Large intestine (tissue), 3 donors: ENCODE measurements around the gene CDC73. TPM values are rescaled to one million over a fixed set of nuclear protein-coding genes. Genes with fewer than 3 reads are reported as not detected.

ENCODE experiments used
- DNase-seq, 2 donors: peaks; one replicate each; pipeline versions ENCODE4 v3.0.0 to v3.0.0-alpha.2; 2013
- H3K27ac ChIP-seq: one replicate; pipeline ENCODE4 v1.5.1; 2013; ENCODE audit warnings: low read length
- H3K27me3 ChIP-seq: 2 replicates; pipeline ENCODE4 v1.6.1; 2013; ENCODE audit warnings: low read length; ENCODE audit not compliant: control insufficient read depth, insufficient read depth
- H3K36me3 ChIP-seq: 2 replicates; pipeline ENCODE4 v1.6.1; 2013; ENCODE audit warnings: low read length; ENCODE audit not compliant: control insufficient read depth, insufficient read depth
- H3K4me1 ChIP-seq: one replicate; pipeline ENCODE4 v1.6.1; 2013; ENCODE audit warnings: low read length; ENCODE audit not compliant: control insufficient read depth, insufficient read depth
- H3K4me3 ChIP-seq: one replicate; pipeline ENCODE4 v1.5.1; 2013; ENCODE audit warnings: low read length
- H3K9me3 ChIP-seq: one replicate; pipeline ENCODE4 v1.6.1; 2013; ENCODE audit warnings: mild to moderate bottlenecking, low read depth, low read length, moderate library complexity; ENCODE audit not compliant: control insufficient read depth
- WGBS: methylation state at CpG from one replicate; pipeline ENCODE4 v1.1.5; 2013; ENCODE audit warnings: low lambda C conversion rate; ENCODE audit not compliant: insufficient coverage; 5-methylcytosine and 5-hydroxymethylcytosine counted together
- polyA plus RNA-seq: library from polyadenylated mRNA; unstranded; fragments of 120-200 nt; gene quantifications from one replicate; pipeline ENCODE4 v1.2.1, GENCODE V29; 2013

CDC73 gene
- polyA plus RNA-seq, 1 donor: 23.7 TPM

DNA sequence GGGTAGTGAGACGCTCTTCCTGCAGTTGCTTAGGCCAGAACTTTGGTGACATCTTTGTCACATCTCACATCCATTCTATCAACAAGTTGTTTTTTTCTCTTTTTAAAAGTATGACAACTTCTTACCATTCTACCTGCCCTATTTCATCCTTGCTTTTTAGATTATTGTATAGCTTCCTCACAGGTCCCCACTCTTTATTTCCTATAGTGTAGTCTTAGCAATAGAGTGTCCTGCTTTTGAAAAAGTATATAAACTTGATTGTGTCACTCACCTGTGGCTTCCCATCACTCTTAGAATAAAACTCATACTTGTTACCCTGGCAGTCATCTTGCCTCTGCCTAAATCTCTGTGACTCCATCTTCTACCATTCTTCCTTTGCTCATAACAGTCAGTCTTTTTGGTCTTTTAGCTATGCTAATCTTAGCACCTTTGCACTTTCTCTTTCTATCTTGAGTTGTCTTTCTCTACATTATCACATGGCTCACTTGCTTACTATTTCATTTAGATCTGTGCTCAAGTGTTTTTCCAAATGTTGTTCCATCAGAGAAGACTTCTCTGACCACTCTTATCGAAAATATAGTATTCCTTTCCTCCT is 9.5 kb downstream of the CDC73 start:
- H3K9me3 ChIP-seq: no peaks in the 10 kb centered on the region
- H3K27ac ChIP-seq: no peak overlapping the region
- H3K27me3 ChIP-seq: no peaks in the 10 kb centered on the region
- no peaks in the 10 kb centered on the region for H3K4me1 ChIP-seq
- H3K36me3 ChIP-seq: peaks cover 34% of the 10 kb centered on the region
- WGBS: 100% methylated on average over 2 of the region's 2 CpGs
- no peak for DNase-seq
- H3K4me3 ChIP-seq: no peak overlapping the region

DNA sequence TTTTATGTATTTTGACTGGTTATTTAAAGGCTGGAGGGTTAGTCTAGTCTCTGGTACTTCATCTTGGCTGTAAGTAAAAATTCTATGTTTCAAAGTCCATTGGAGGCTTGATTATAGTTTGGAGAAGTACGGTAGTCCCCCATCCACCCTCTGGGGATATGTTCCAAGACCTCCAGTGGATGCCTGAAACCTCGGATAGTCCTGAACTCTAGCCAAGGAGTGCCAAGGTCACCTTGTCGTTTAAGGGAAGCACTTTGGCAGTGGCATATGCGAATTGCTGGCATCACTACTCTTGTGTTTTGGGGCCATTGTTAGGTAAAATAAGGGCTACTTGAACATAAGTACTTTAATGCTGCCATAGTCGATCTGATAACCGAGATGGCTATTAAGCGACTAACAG is 18.4 kb downstream of the CDC73 start:
- no peak for DNase-seq
- H3K9me3 ChIP-seq: no peaks in the 10 kb centered on the region
- no peaks in the 10 kb centered on the region for H3K27me3 ChIP-seq
- no peak overlapping the region for H3K4me3 ChIP-seq
- H3K36me3 ChIP-seq: peaks cover 44% of the 10 kb centered on the region
- no peaks in the 10 kb centered on the region for H3K4me1 ChIP-seq
- 92% methylated on average over 2 of the region's 7 CpGs for WGBS
- H3K27ac ChIP-seq: no peak overlapping the region

DNA sequence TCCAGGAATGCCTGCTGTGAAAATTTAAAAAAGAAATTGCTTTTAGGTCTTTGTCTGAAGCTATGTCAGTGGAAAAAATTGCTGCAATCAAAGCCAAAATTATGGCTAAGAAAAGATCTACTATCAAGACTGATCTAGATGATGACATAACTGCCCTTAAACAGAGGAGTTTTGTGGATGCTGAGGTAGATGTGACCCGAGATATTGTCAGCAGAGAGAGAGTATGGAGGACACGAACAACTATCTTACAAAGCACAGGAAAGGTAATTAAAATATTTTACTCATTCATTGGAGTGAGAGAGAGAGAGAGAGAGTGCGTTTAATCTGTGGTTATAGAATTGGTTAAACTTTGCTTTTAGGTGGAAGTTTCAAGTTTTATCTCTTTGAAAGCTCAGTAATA is 20.0 kb downstream of the CDC73 start:
- Histone ChIP-seq H3K36me3 (peaks cover 44% of the 10 kb centered on the region), H3K27ac (no peak overlapping the region), H3K4me3 (no peak overlapping the region), H3K27me3 (no peaks in the 10 kb centered on the region), H3K9me3 (no peaks in the 10 kb centered on the region), H3K4me1 (no peaks in the 10 kb centered on the region)
- whole genome bisulfite sequencing: 77% methylated on average over 3 of the region's 3 CpGs
- DNase-seq: no peak

DNA sequence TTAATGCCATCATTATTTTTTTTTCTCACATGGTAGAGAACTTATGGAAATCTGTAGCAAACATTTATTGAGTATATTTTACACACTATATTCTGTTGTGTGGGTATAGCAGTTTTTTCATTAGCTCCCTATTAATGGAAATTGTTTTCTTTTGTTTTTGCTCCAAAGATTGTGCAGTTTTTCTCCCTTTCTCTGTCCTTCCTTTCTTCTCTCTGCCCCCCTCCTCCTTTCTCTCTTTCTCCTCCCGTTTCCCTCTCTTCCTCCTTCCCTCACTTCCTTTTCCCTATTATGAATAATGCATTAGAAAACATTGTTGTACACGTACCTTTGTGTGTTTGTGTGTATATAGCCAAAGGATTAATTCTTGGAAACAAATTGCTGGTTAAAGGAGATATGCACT is 20.6 kb downstream of the CDC73 start:
- WGBS: 100% methylated on average over 2 of the region's 2 CpGs
- Histone ChIP-seq H3K36me3 (peaks cover 46% of the 10 kb centered on the region), H3K4me3 (no peak overlapping the region), H3K9me3 (no peaks in the 10 kb centered on the region), H3K27me3 (no peaks in the 10 kb centered on the region), H3K27ac (no peak overlapping the region), H3K4me1 (no peaks in the 10 kb centered on the region)
- no peak for DNase-seq

DNA sequence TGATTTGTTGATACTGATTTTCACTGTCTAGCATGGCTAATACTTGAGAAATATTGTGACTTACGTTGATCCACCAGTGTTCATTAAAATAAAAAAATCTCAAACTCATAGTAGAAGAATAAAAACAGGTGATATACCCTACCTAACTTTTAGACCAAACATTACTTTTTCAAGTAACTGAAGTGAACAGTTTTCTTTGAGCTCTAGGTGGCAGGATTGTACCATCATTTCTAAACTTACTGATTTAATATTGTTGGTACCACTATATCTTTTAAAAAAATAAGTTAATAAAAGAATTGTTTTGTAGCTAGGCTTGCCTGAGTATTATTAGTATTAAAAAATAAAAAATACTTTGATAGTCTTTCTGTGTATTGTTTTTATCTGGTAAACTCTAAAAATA is 21.5 kb downstream of the CDC73 start:
- Histone ChIP-seq H3K4me1 (no peaks in the 10 kb centered on the region), H3K27me3 (no peaks in the 10 kb centered on the region), H3K27ac (no peak overlapping the region), H3K36me3 (peaks cover 46% of the 10 kb centered on the region), H3K9me3 (no peaks in the 10 kb centered on the region), H3K4me3 (no peak overlapping the region)
- no CpG with 5 or more reads among the region's 1 CpG for WGBS
- DNase-seq: no peak

DNA sequence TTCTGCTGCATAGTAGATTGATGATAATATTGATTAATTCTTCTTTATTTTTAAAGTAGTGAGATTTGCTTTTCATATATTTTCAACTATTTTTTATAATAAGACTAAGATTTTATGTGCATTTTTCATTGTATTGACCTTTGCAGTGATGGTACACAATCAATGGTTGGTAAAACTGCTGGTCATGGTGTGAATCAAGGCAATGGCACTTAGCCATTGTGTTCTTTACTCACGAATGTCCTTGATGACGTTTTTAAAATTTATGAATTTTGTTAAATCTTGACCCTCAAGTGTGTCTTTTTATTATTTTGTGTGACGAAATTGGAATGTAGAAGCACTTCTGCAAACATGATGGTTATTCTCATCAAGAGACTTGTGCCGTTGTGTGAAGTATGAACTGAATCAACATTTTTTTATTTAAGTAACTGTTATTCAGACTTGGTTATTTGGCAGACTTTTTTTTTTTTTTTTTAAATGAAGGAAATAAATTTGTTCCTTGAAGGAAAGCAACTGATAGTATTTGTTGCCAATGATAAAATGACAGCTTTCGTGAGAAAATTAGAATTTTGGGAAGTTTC is 22.6 kb downstream of the CDC73 start:
- Histone ChIP-seq H3K27me3 (no peaks in the 10 kb centered on the region), H3K9me3 (no peaks in the 10 kb centered on the region), H3K27ac (no peak overlapping the region), H3K4me1 (no peaks in the 10 kb centered on the region), H3K4me3 (no peak overlapping the region), H3K36me3 (peaks cover 50% of the 10 kb centered on the region)
- no CpG with 5 or more reads among the region's 5 CpGs for WGBS
- DNase-seq: no peak

DNA sequence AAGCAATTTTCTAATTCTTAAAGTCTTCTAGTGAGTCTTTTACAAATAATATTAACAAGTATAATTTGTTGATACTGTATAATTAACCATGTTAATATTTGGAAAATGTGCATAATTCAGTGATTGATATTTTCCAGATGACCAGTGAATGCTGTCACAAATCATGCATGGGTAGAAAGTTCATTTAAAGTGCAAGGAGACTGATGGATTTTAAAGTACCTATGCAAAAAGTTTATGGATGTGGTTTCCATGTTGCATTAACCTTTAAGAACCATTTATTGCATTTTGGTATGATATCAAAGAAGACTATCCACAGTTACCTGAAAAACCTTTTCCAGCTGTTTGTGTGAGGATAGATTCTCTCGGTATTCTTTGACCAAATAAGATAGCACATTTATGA is 23.2 kb downstream of the CDC73 start:
- Histone ChIP-seq H3K27ac (no peak overlapping the region), H3K9me3 (no peaks in the 10 kb centered on the region), H3K36me3 (peaks cover 47% of the 10 kb centered on the region), H3K27me3 (no peaks in the 10 kb centered on the region), H3K4me3 (no peak overlapping the region), H3K4me1 (no peaks in the 10 kb centered on the region)
- DNase-seq: no peak
- 100% methylated on average over 1 of the region's 1 CpG for WGBS

DNA sequence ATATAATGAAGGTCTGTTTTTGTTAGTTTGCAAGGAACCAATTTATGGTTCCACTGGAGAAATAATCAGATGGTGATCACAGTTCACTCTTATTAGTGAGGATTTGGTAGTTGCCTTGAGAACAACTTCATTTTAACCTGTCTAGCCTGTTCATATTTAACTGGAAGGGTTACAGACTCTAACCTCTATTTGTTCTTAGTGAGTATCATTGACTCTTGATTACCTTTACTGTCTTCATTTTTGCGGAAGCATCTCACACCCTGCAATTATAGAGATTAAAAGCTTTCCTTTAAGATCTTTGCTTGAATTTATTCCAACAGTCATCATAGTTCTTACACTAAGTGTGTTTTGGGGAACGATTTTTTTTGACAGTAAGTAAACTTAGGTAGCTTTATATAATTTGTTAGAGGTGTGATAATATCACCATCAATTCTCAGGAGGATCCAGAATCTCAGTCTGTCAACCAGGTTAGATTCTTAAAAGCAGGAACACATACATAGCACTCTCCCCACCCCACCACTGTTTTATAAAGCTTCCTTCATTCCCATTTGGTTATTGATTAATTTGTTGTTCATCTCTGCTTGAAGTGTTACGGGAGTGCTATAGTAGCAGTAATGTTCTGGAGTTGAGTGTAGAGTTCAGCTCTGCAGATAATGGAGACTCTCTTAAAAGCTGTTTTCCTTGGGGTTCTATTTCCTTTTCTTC is 34.4 kb downstream of the CDC73 start:
- no peak overlapping the region for H3K4me3 ChIP-seq
- no peaks in the 10 kb centered on the region for H3K9me3 ChIP-seq
- peak in 1 of 2 donors; percentile 13 for DNase-seq
- no CpG with 5 or more reads among the region's 3 CpGs for WGBS
- peaks cover 20% of the 10 kb centered on the region for H3K36me3 ChIP-seq
- H3K4me1 ChIP-seq: no peaks in the 10 kb centered on the region
- no peaks in the 10 kb centered on the region for H3K27me3 ChIP-seq
- H3K27ac ChIP-seq: no peak overlapping the region

DNA sequence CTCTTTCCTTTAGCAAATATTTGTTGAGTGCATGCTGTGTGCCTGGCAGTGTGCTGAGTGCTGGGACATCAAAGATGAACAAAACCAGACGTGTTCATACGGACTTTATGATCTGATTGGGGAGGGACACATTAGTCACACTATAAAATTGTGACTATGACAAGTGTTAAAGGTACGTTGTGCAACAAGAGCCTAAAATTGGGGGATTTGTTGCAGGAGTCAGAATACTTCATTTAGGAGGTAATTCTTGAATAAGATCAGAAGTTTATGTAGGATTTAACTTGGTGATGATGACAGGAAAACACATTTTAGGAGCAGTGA is 35.0 kb downstream of the CDC73 start:
- H3K4me3 ChIP-seq: no peak overlapping the region
- WGBS: 90% methylated on average over 1 of the region's 3 CpGs

DNA sequence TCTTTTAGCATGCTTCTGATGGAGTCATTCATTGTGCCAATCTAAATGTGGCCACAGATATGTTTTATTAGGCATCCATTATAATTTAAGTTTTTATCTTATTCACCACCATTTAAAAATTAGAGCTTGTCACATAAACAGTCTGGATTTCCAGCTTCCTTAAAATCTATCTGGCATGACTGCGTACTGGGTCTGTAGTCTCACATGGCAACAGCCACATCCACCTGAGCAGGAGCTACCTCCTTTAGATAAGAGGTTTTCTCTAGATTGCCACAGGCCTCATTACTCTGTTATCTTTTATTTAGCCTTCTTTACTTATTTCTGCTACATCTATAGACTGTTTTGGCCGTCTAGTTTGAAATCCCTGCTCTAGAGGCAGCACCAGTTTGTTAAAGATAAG is 35.5 kb downstream of the CDC73 start:
- no peaks in the 10 kb centered on the region for H3K4me1 ChIP-seq
- no peaks in the 10 kb centered on the region for H3K9me3 ChIP-seq
- H3K4me3 ChIP-seq: no peak overlapping the region
- H3K36me3 ChIP-seq: peaks cover 14% of the 10 kb centered on the region
- no peak for DNase-seq
- no peak overlapping the region for H3K27ac ChIP-seq
- 17% methylated on average over 1 of the region's 2 CpGs for WGBS
- H3K27me3 ChIP-seq: no peaks in the 10 kb centered on the region

More for the DNA sequence above, 35.0 kb downstream of the CDC73 start:
- no peak for DNase-seq
- Histone ChIP-seq H3K27ac (no peak overlapping the region), H3K9me3 (no peaks in the 10 kb centered on the region), H3K36me3 (peaks cover 16% of the 10 kb centered on the region), H3K4me1 (no peaks in the 10 kb centered on the region), H3K27me3 (no peaks in the 10 kb centered on the region)

DNA sequence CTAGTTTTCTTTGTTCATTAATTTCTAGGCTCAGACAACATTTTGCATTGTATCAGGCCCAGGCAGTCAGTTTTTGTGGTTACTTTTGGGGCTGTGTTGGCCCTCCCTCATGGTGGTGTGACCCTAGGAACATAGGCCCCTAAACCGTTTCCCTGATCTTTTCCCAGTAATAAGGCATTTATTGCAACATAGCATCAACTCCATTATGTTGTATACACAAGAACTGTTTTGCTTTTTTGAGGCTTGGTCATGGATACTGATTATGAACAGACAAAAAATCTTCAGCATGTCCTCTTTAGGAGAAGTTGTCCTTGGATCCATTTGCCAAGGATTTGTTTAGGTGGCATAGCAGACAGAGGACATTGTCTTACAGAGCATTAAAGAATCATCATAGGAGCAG is 54.3 kb downstream of the CDC73 start:
- WGBS: no CpG with 5 or more reads among the region's 1 CpG
- H3K9me3 ChIP-seq: no peaks in the 10 kb centered on the region
- no peaks in the 10 kb centered on the region for H3K4me1 ChIP-seq
- no peak overlapping the region for H3K4me3 ChIP-seq
- no peaks in the 10 kb centered on the region for H3K27me3 ChIP-seq
- no peaks in the 10 kb centered on the region for H3K36me3 ChIP-seq
- no peak overlapping the region for H3K27ac ChIP-seq
- no peak for DNase-seq
